ENCODE measurements around the gene ESPL1.
"Not testable (repeated sequence)": the region's sequence is repeated elsewhere in the genome, so short reads cannot be mapped to it uniquely, and the experiment has no call there.

The ESPL1 gene

DNA sequence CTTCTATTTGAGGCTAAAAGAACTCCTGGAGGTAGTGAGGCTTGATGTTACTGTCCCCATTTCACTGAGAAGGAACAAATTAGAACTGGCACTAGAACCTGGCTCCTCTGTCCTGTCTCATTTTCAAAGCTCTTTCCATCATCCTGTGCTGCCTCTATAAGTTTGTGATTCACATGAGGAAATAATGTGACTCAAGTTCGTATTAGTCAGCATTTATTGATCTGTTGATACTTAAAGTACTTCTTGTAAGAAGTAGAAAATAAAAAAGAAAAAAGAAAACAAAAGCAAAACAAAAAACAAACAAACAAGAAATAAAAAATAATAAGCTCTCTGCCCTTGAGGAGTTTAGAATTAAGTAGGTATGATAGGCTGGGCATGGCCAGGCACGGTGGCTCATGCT, 2.3 kb upstream of the ESPL1 start:
- no peak for DNase-seq

DNA sequence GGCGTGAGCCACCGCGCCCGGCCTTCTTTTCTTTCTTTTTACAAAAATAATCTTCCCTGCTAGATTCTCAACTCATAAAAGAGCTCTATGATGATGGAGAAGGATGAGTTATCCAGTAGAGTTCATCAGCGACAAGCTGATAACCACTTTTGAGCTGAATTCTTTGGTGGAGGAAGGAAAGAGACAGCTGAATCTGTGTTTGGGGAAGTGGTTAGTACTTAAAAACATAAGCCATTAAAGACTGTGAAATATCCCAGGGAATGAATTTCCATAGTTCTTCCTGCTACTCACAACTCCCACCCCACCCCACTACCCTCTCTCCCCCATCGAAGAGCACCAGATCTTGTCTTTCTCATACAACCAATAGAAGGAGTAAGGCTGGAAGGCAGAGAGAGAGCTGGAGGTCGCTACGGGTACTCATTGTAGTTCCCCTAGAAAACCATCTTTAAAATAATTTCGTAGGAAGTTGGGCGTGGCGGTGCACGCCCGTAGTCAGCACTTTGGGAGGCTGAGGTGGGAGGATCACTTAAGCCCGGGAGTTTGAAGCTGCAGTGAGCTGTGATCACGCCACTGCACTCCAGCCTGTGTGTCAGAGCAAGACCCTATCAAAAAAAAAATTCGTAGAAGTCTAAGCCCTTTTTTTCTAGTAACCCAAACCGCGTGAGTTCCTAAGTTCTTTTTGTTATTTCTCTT, 647 bp upstream of the ESPL1 start:
- no peak for DNase-seq

DNA sequence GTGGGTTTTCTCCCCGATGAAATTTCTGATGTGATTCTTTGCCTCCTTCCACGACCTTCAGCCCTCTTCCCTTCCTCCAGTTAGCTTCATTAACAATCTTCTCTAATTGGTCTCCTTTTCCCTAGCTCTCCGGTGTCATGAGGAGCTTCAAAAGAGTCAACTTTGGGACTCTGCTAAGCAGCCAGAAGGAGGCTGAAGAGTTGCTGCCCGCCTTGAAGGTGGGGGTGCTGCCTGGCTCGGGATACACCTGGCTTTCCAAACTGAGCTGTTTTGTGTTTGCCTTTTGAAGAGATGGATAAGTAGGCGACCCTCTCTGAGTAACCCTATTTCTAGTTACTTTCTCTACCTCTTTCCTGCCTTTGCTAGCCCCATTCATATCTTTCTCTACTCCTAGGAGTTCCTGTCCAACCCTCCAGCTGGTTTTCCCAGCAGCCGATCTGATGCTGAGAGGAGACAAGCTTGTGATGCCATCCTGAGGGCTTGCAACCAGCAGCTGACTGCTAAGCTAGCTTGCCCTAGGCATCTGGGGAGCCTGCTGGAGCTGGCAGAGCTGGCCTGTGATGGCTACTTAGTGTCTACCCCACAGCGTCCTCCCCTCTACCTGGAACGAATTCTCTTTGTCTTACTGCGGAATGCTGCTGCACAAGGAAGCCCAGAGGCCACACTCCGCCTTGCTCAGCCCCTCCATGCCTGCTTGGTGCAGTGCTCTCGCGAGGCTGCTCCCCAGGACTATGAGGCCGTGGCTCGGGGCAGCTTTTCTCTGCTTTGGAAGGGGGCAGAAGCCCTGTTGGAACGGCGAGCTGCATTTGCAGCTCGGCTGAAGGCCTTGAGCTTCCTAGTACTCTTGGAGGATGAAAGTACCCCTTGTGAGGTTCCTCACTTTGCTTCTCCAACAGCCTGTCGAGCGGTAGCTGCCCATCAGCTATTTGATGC, 797 bp downstream of the ESPL1 start:
- DNase-seq, result no peak

DNA sequence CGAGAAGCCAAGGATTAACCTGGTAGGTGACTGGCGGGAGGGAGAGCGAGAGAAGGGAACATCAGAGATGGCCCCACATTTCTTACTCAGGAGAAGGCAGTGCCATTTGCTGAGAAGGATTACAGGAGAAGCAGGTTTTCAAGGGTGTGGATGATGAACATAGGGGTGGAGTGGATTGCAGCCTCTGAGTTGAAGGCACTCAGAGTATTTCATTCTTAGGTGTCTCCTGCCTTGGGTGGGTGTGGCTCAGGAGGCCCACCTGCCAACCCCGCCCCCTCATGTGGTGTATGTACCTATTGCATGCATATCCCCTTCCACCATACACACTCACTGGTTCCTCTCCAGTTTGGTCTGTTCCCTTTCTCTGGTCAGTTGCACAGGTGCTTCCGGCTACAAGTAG, 6.3 kb downstream of the ESPL1 start:
- DNase-seq, result no peak

DNA sequence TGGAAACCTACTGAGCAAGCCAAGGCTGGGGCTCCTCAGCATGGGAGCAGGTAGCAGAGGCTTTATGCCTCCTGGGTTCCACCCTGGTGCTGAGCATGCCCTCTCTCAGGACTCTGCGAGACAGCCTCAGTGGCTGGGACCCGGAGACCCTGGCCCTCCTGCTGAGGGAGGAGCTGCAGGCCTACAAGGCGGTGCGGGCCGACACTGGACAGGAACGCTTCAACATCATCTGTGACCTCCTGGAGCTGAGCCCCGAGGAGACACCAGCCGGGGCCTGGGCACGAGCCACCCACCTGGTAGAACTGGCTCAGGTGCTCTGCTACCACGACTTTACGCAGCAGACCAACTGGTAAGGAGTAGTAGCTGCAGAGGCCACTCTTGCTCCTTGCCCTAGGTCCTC, 8.4 kb downstream of the ESPL1 start:
- no peak for DNase-seq

DNA sequence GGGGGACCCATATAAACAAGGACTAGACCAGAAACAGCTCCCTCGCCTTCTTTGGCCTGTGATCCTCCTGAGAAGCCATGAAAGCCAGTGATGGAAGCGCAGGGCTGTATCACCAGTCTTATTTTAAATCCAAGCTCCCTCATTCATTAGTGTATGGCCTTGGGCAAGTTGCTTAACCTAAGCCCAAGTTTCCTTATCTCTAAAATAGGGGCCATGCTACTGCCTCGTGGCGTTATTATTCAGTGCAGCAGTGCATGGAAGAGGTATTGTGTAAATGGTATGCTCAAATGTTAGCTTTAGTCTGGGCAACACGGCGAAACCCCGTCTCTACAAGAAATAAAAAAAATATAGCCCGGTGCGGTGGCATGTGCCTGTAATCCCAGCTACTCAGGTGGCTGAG, 9.9 kb downstream of the ESPL1 start:
- DNase-seq, result no peak

DNA sequence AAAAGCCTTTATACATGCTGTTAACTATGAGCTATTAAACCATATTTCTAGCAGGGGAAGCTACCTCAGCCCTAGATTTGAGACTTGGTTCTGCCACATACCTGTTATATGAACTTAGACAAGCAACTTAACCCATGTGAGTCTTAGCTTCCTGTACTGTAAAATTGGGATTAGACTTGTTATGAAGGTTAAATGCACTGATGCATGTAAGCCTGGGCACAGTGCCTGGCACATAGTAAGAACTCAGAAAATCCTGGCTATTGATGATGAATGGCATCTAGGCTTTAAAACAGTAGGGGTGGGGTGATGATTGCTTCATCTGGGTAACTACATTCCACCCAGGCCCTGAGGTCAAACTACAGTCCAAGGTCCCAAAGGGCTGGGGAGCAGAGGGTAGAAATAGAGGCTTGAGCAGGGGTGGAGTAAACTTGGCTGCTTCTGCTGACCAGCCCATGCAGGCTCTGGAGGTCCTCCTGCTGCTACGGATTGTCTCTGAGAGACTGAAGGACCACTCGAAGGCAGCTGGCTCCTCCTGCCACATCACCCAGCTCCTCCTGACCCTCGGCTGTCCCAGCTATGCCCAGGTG, 11.3 kb downstream of the ESPL1 start:
- DNase-seq, result no peak

DNA sequence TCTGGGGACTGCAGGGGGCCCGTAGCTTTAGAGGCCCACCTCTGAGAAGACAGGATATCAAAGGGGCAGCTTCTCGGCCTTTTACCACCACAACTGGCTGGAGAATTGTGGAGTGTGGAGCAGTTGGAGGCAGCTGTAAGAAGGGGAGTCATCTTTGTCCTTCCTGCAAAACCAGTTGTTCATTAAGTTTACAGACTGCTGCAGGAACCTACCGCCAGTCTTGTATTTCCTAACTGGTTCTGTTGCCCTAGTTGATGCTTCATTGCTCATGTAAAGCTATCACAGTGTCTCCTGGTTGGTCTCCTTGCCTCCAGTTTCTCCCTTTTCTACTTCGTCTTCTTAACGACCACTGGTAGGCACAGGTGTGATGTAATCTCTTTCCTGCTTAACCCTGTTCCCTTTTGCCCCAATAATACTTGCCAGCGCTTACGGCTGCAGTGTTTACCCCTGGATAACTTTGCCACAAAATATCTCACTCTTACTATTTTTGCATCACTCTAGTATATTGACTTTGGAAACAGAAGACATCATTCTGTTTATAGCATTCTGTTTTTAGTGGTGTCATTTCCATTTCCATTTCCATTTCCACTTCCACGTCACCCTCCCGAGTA, 11.9 kb downstream of the ESPL1 start:
- DNase-seq, result no peak

DNA sequence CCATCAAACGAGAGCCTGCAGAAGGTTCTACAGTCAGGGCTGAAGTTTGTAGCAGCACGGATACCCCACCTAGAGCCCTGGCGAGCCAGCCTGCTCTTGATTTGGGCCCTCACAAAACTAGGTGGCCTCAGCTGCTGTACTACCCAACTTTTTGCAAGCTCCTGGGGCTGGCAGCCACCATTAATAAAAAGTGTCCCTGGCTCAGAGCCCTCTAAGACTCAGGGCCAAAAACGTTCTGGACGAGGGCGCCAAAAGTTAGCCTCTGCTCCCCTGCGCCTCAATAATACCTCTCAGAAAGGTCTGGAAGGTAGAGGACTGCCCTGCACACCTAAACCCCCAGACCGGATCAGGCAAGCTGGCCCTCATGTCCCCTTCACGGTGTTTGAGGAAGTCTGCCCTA, 18.3 kb downstream of the ESPL1 start:
- DNase-seq, result no peak

DNA sequence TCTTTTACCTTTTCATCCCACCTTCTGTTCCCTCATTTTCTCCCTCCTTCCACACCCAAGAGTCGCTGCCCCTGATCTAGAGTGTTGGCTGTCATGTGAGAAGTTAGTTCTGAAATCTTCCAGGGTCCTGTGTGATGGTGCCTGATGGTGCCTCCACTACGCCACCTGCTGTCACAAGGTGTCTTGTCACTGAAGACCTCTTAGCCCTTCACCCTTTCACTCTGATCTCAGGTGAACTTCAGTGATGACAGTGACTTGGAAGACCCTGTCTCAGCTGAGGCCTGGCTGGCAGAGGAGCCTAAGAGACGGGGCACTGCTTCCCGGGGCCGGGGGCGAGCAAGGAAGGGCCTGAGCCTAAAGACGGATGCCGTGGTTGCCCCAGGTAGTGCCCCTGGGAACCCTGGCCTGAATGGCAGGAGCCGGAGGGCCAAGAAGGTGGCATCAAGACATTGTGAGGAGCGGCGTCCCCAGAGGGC, 19.7 kb downstream of the ESPL1 start:
- no peak for DNase-seq

DNA sequence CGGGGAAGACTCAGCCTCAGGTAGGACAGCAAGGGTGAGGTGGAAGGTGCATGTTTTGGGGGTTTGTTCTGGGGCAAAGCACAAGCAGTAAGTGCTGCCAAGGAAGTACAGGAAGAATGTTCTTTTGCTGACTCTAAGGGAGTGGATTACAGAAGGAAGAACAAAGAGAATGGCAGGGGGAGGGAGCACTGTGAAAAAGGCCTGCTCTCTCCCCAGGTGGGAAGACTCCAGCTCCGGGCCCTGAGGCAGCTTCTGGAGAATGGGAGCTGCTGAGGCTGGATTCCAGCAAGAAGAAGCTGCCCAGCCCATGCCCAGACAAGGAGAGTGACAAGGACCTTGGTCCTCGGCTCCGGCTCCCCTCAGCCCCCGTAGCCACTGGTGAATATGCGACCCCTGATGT, 20.2 kb downstream of the ESPL1 start:
- no peak for DNase-seq

DNA sequence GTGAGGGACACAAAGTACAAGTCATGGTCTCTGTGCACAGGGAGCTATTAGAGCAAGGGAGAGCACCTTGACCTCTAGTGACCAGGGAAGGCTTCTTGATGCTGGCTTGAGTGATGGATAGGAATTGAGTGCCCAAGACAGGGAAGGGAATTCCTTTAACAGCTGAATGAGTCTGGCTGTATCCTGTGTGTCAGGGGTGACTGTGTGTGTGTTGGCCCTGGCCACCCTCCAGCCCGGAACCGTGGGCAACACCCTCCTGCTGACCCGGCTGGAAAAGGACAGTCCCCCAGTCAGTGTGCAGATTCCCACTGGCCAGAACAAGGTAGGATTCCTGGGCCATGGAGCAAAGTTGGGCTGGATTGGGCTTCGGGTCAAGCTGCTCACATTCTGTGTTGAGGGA, 21.8 kb downstream of the ESPL1 start:
- no peak for DNase-seq

DNA sequence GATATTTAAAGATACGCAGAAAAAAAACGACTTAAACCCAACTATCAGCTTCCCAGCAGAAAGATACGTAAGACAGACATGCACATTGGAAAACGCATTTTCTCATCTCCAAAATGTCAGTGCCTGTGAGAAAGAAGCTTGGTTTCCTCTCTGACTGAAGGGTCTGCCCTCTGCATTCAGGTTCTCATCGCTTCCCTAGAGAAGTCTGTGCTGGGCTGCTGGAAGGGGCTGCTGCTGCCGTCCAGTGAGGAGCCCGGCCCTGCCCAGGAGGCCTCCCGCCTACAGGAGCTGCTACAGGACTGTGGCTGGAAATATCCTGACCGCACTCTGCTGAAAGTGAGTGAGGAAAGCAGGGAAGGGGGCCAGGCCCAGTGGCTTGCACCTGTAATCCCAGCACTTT, 22.6 kb downstream of the ESPL1 start:
- DNase-seq, result no peak

DNA sequence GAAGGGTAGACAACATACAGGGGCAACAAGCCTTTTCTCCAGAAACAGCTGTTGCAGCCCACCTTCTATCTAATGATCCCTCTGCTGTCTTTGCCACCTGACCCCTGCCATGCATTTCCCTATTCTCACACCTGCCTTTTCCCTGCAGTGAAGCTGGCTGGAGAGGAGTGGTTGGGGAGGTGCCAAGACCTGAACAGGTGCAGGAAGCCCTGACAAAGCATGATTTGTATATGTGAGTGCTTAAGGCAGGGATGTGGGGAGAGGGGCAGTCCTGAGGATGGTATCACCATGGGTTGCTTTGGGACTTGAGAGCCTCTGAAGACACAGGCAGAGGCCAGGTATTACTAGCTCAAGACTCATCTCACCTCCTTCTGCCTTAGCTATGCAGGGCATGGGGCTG, 24.3 kb downstream of the ESPL1 start:
- peak; percentile 92 for DNase-seq

DNA sequence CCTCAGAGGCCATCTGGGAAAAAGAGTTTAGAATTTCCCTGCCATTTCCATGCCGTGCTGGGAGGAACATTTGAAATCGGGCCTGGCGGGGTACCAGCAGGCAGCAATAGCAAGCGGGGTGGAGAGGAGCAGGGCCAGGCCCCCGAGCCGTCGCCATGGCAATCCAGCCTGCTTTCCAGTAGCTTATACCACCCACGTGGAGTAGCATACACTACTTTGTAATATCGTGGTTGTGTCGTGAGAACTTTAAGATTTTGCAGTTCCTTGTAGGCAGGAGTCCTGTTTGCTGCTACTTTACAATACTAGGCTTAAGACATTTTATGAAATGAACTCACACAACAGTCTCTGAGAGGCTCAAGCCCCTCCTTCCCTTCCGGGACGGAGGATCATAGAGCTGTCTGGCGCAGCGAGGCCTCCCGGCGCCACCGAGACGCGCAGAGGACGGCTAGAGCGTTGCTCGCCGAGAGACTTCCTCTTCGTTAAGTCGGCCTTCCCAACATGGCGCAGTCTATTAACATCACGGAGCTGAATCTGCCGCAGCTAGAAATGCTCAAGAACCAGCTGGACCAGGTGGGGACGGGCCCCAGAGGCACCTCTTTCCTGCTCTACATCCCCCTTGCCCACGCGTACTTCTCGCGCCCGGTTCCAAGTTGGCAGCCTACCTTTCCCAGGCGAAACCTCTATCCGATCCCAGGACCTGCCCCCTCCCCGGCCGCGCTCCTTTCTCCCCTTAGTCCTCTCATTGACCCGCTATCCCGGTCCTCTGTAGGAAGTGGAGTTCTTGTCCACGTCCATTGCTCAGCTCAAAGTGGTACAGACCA, 27.2 kb downstream of the ESPL1 start, which contains the start of gene PFDN5:
Gene PFDN5 (plus strand): TSS at position 473 of the 821 bp plus-strand sequence. CDS start 26 bp downstream, at position 499.
- DNase-seq, result peak; percentile 83

DNA sequence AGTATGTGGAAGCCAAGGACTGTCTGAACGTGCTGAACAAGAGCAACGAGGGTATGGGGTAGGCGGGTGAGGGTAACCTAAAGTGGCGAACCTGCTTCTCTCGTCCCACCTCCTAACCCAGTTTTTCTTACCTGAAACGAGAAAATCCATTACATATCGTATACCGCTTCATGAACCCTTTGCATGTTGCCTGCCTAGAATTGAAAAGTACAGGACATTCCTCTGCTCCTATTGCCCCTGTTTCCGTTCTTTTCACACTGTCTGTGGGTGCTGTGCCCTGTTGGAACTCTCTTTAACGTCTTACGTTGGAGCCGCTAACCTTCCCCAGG, 27.8 kb downstream of the ESPL1 start:
- DNase-seq, result no peak

DNA sequence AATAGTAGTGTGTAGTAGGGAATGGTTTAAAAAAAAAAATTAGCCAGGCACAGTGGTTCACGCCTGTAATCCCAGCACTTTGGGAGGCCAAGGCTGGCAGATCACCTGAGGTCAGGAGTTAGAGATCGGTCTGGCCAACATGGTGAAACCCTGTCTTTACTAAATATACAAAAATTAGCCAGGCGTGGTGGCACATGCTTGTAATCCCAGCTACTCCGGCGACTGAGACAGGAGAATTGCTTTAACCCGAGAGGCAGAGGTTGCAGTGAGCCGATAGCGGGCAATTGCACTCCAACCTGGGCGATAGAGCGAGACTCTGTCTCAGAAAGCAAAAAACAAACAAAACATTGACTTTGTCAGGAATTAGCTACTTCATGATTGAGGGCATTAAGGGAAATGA, 29.0 kb downstream of the ESPL1 start:
- not testable (repeated sequence) for DNase-seq

DNA sequence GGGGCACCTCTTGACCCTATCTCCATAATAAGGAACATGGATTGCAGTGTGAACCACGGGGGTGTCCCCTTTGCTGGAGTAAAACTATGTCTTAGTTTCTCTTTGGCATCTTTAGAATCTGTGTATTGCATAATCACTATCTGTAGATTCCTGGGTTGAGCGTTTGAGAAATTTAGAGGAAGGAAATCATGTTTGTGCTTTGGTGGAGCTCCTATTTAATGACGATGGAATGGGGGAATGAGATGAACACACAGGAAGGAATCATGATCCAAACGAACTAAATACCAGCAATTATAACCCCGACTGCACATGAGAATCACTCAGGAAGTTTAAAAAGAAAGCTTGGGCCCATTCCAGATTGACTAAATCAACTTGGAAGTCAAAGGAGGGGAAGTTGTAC, 30.1 kb downstream of the ESPL1 start:
- DNase-seq, result no peak

DNA sequence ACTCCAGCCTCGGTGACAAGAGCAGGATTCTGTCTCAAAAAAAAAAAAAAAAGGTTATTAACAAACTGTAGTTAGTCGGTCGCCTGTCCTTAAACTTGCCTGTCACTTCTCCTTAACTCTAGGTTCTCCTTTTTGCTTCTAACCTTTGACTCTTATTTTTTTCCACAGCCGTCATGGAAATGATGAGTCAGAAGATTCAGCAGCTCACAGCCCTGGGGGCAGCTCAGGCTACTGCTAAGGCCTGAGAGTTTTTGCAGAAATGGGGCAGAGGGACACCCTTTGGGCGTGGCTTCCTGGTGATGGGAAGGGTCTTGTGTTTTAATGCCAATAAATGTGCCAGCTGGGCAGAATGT, 31.0 kb downstream of the ESPL1 start:
- no peak for DNase-seq

DNA sequence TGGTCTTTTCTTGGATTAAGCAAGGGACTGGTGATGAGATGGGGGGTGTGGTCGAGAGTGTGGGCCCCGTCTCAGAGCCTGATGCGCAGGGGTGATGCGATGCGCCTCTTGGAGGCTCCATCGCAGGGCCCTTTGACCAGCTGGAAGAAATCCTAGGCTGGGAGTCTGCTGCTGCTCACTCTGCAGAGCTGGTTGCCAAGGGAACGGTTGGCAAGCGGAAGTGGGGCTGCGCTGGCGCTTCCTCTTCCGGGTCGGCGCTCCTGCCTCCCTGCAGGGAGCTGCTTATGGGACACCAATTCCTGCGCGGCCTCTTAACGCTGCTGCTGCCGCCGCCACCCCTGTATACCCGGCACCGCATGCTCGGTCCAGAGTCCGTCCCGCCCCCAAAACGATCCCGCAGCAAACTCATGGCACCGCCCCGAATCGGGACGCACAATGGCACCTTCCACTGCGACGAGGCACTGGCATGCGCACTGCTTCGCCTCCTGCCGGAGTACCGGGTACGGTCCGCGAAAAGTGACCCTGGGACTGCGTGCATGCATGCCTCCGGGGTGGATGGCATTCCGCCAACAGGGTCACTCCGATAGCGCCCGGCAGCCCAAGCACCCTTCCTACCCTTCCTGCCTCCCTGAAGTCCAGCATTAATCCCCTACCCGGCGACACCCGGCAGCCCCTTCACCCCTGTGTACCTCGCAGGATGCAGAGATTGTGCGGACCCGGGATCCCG, 31.5 kb downstream of the ESPL1 start, which contains the start of gene MYG1:
Gene MYG1 (plus strand): TSS at position 242 of the 727 bp plus-strand sequence. CDS start 43 bp downstream, at position 285.
- peak; percentile 94 for DNase-seq

DNA sequence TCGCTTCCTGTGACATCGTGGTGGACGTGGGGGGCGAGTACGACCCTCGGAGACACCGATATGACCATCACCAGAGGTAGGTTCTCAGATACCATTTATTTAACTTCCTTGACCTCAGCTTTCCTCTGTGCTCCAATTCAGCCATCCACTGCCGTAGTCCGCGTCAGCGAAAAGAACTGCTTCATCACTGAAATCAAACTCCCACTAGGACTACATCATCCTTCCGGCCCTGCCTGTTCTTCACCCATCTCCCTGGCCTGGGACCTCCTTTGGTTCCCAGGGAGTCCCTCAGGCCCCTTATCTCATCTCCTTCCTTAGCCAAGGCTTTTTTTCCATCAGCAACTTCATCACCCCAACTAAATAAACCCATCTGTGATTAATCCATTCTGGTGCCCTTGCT, 32.1 kb downstream of the ESPL1 start:
- no peak for DNase-seq

DNA sequence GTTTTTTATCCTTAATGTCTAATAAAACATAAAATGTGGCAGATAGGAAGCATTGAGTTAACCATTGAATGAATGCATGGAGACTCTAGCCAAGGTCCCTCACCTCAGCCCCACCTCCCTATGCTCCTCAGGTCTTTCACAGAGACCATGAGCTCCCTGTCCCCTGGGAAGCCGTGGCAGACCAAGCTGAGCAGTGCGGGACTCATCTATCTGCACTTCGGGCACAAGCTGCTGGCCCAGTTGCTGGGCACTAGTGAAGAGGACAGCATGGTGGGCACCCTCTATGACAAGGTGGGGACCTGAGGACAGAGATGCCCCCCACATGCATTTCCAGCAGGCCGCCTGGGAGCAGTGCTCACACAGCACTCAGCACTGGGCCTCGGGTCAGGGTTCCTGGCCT, 34.8 kb downstream of the ESPL1 start:
- no peak for DNase-seq
